ENCODE measurements around the gene ZNF831. TPM values are rescaled to one million over a fixed set of nuclear protein-coding genes. Genes with fewer than 3 reads are reported as not detected.

The ZNF831 gene
- total and polyA plus RNA-seq, 10 of the 15 experiments (the other 5 are each of a cell fraction or from before 2014, with no cell fraction given) = 0.01 to 0.97 (median 0.23) TPM

GRCh38 chr20:59145924-59146779 lies 17.5 kb upstream of the ZNF831 start:
- FAIRE-seq (no peak), DNase-seq (ENCODE audit: low read depth, low spot score) (no peak), ATAC-seq (no peak)
- Histone ChIP-seq H3K27ac (ENCODE audit: control insufficient read depth, insufficient read depth) (no peak overlapping the region), H3K36me3 (ENCODE audit: control insufficient read depth in 2 of 2, insufficient read depth in 2 of 2, low read length in 1 of 2) (no peaks in the 10 kb centered on the region), H3K9me3 (replicated peaks; ENCODE audit: control insufficient read depth, insufficient read depth, low read length) (no peaks in the 10 kb centered on the region; the same call in 2 of the 3 replicates), H3K4me3 (no peak overlapping the region), H3K9ac (ENCODE audit: control insufficient read depth, insufficient read depth, low read length) (no peak overlapping the region), H3K4me1 (ENCODE audit: control insufficient read depth, insufficient read depth, low read length) (no peaks in the 10 kb centered on the region), H4K20me1 (ENCODE audit: control insufficient read depth, insufficient read depth) (no peaks in the 10 kb centered on the region), H3K27me3 (replicated peaks in 1 of 2; ENCODE audit: control insufficient read depth in 2 of 2, insufficient read depth in 2 of 2, low read length in 1 of 2) (peaks cover 0 to 2% of the 10 kb centered on the region in 2 experiments; a peak in 3 of 4 replicates), H2AFZ (ENCODE audit: control insufficient read depth, low read depth, low read length) (no peak overlapping the region), H3K79me2 (ENCODE audit: control insufficient read depth, insufficient read depth, low read length) (no peaks in the 10 kb centered on the region), H3K4me2 (ENCODE audit: control insufficient read depth, insufficient read depth) (no peak overlapping the region)
- no TSS peak for BruUV-seq (replicated peaks)
- in situ Hi-C loops (cut with MboI) (no loop called here), intact Hi-C loops (cut with micrococcal nuclease; ENCODE audit: unreplicated experiment) (no loop called here)
- CTCF ChIA-PET = interaction anchor here (0.6 to 1.4 kb wide), 3 partner anchors 10 to 107 kb away, joined by 3 read pairs; no protein-coding TSS in a partner anchor
- TF ChIP-seq NFXL1 (IDR thresholded peaks at IDR 0.05; ENCODE audit: borderline replicate concordance) = no peak
- SMC1A ChIA-PET (ENCODE audit: uncharacterized antibody, unreplicated experiment) = no interaction called here
- WGBS (ENCODE audit: insufficient coverage, insufficient replicate concordance, low lambda C conversion rate, missing lambda C conversion rate) = 26% methylated on average over 20 of the region's 23 CpGs
- POLR2A ChIA-PET = interaction anchor here (0.6 kb wide), 1 partner anchor 152 kb away, joined by 3 read pairs; no protein-coding TSS in a partner anchor
- RAD21 ChIA-PET (ENCODE audit: unreplicated experiment) = no interaction called here

GRCh38 chr20:59146780-59147565 lies 16.6 kb upstream of the ZNF831 start:
- no peaks in the 10 kb centered on the region for H3K79me2 ChIP-seq (ENCODE audit: control insufficient read depth, insufficient read depth, low read length)
- no peak overlapping the region for H3K4me2 ChIP-seq (ENCODE audit: control insufficient read depth, insufficient read depth)
- in situ Hi-C loops (cut with MboI) = no loop called here
- FAIRE-seq = no peak
- H3K9me3 ChIP-seq (replicated peaks; ENCODE audit: control insufficient read depth, insufficient read depth, low read length) = no peaks in the 10 kb centered on the region; the same call in 2 of the 3 replicates
- 47% methylated on average over 8 of the region's 8 CpGs for whole genome bisulfite sequencing (ENCODE audit: insufficient coverage, insufficient replicate concordance, low lambda C conversion rate, missing lambda C conversion rate)
- no peak for ATAC-seq
- ChIA-PET CTCF (interaction anchor here (1.2 to 1.4 kb wide), 2 partner anchors 11 to 59 kb away, joined by 3 read pairs; no protein-coding TSS in a partner anchor), RAD21 (ENCODE audit: unreplicated experiment) (no interaction called here), SMC1A (ENCODE audit: uncharacterized antibody, unreplicated experiment) (no interaction called here), POLR2A (interaction anchor here (0.6 kb wide), 1 partner anchor 152 kb away, joined by 3 read pairs; no protein-coding TSS in a partner anchor)
- no peak for DNase-seq (ENCODE audit: low read depth, low spot score)
- H3K9ac ChIP-seq (ENCODE audit: control insufficient read depth, insufficient read depth, low read length) = no peak overlapping the region
- H3K4me1 ChIP-seq (ENCODE audit: control insufficient read depth, insufficient read depth, low read length) = no peaks in the 10 kb centered on the region
- H3K27me3 ChIP-seq (replicated peaks in 1 of 2; ENCODE audit: control insufficient read depth in 2 of 2, insufficient read depth in 2 of 2, low read length in 1 of 2) = peaks cover 0 to 2% of the 10 kb centered on the region in 2 experiments; a peak in 3 of 4 replicates
- no peak overlapping the region for H3K4me3 ChIP-seq
- no peaks in the 10 kb centered on the region for H3K36me3 ChIP-seq (ENCODE audit: control insufficient read depth in 2 of 2, insufficient read depth in 2 of 2, low read length in 1 of 2)
- H4K20me1 ChIP-seq (ENCODE audit: control insufficient read depth, insufficient read depth) = no peaks in the 10 kb centered on the region
- H2AFZ ChIP-seq (ENCODE audit: control insufficient read depth, low read depth, low read length) = no peak overlapping the region
- H3K27ac ChIP-seq (ENCODE audit: control insufficient read depth, insufficient read depth) = no peak overlapping the region
- no TSS peak for BruUV-seq (replicated peaks)
- intact Hi-C loops (cut with micrococcal nuclease; ENCODE audit: unreplicated experiment) = no loop called here
- TF ChIP-seq STAT3 (IDR thresholded peaks at IDR 0.05; ENCODE audit: low read depth, low read length) (no peak), YBX1 (IDR thresholded peaks at IDR 0.05) (no peak), NR2F1 (conservative IDR thresholded peaks at IDR 0.05) (no peak), PKNOX1 (IDR thresholded peaks at IDR 0.05) (no peak), TCF12 (IDR thresholded peaks at IDR 0.05; ENCODE audit: low read depth, low read length) (no peak), SMAD1 (IDR thresholded peaks at IDR 0.05; ENCODE audit: low read depth, partially characterized antibody) (no peak), MAX (IDR thresholded peaks at IDR 0.05; ENCODE audit: low read depth, low read length) (no peak), REST (IDR thresholded peaks at IDR 0.05; ENCODE audit: low read depth, low read length) (no peak), HDGF (IDR thresholded peaks at IDR 0.05) (no peak)

Measured in GM12878 (cell line).